ENCODE measurements around the gene SMAD4. TPM values are rescaled to one million over a fixed set of nuclear protein-coding genes. Genes with fewer than 3 reads are reported as not detected.

SMAD4 gene
- total RNA-seq, 2 donors from 2014 or later: 132 to 133 TPM

GRCh38 chr18:51064256-51064655 is 34.2 kb downstream of the SMAD4 start:
- Mint-ChIP-seq H3K4me1 (no peaks in the 10 kb centered on the region), H3K27me3 (ENCODE audit: insufficient read depth) (no peaks in the 10 kb centered on the region), H3K27ac (no peak overlapping the region), H3K4me3 (no peak overlapping the region), H3K9me3 (no peaks in the 10 kb centered on the region), H3K36me3 (ENCODE audit: low read depth) (peaks cover 44% of the 10 kb centered on the region)
- no peak for TF ChIP-seq CTCF (conservative IDR thresholded peaks at IDR 0.05)
- H3K36me3 ChIP-seq (ENCODE audit: control insufficient read depth, insufficient read depth, low read length): peaks cover 77% of the 10 kb centered on the region
- H3K9me3 ChIP-seq (ENCODE audit: control insufficient read depth, low read length): no peaks in the 10 kb centered on the region
- H3K4me1 ChIP-seq (ENCODE audit: control insufficient read depth, insufficient read depth, low read length): no peaks in the 10 kb centered on the region
- no peak overlapping the region for H3K27ac ChIP-seq (ENCODE audit: low read depth, low read length)
- no peak for DNase-seq
- H3K4me3 ChIP-seq (ENCODE audit: low read length): no peak overlapping the region
- no peaks in the 10 kb centered on the region for H3K27me3 ChIP-seq (ENCODE audit: control insufficient read depth, insufficient read depth, low read length, poor library complexity, severe bottlenecking)
- H3K9ac ChIP-seq (ENCODE audit: extremely low read depth, low read length, poor library complexity, severe bottlenecking): no peak overlapping the region

- Histone ChIP-seq H3K4me1 (ENCODE audit: control insufficient read depth, insufficient read depth, low read length) (no peaks in the 10 kb centered on the region), H3K27me3 (ENCODE audit: control insufficient read depth, insufficient read depth, low read length, poor library complexity, severe bottlenecking) (no peaks in the 10 kb centered on the region), H3K9me3 (ENCODE audit: control insufficient read depth, low read length) (no peaks in the 10 kb centered on the region), H3K36me3 (ENCODE audit: control insufficient read depth, insufficient read depth, low read length) (peaks cover 77% of the 10 kb centered on the region), H3K4me3 (ENCODE audit: low read length) (no peak overlapping the region), H3K27ac (ENCODE audit: low read depth, low read length) (no peak overlapping the region), H3K9ac (ENCODE audit: extremely low read depth, low read length, poor library complexity, severe bottlenecking) (no peak overlapping the region)
- Mint-ChIP-seq H3K9me3 (no peaks in the 10 kb centered on the region), H3K4me3 (no peak overlapping the region), H3K36me3 (ENCODE audit: low read depth) (peaks cover 49% of the 10 kb centered on the region), H3K4me1 (no peaks in the 10 kb centered on the region), H3K27me3 (ENCODE audit: insufficient read depth) (no peaks in the 10 kb centered on the region), H3K27ac (no peak overlapping the region)
- no peak for DNase-seq
- no peak for TF ChIP-seq CTCF (conservative IDR thresholded peaks at IDR 0.05)
- 100% methylated on average over 1 to 3 of the region's 4 CpGs for WGBS, 2 experiments (ENCODE audit: insufficient coverage in 1 of 2, insufficient read length in 1 of 2)
These were observed 36.3 kb downstream of the SMAD4 start for GRCh38 chr18:51066273-51066672.

- Mint-ChIP-seq H3K36me3 (ENCODE audit: low read depth) (peaks cover 55% of the 10 kb centered on the region), H3K4me3 (no peak overlapping the region), H3K9me3 (no peaks in the 10 kb centered on the region), H3K27ac (no peak overlapping the region), H3K4me1 (no peaks in the 10 kb centered on the region), H3K27me3 (ENCODE audit: insufficient read depth) (no peaks in the 10 kb centered on the region)
- no peak overlapping the region for H3K9ac ChIP-seq (ENCODE audit: extremely low read depth, low read length, poor library complexity, severe bottlenecking)
- H3K4me3 ChIP-seq (ENCODE audit: low read length): no peak overlapping the region
- WGBS, 2 experiments (ENCODE audit: insufficient coverage in 1 of 2, insufficient read length in 1 of 2): 82 to 98% methylated on average over 2 to 4 of the region's 4 CpGs
- no peaks in the 10 kb centered on the region for H3K4me1 ChIP-seq (ENCODE audit: control insufficient read depth, insufficient read depth, low read length)
- no peaks in the 10 kb centered on the region for H3K27me3 ChIP-seq (ENCODE audit: control insufficient read depth, insufficient read depth, low read length, poor library complexity, severe bottlenecking)
- DNase-seq: no peak
- H3K27ac ChIP-seq (ENCODE audit: low read depth, low read length): no peak overlapping the region
- TF ChIP-seq CTCF (conservative IDR thresholded peaks at IDR 0.05): no peak
- H3K9me3 ChIP-seq (ENCODE audit: control insufficient read depth, low read length): no peaks in the 10 kb centered on the region
- H3K36me3 ChIP-seq (ENCODE audit: control insufficient read depth, insufficient read depth, low read length): peaks cover 86% of the 10 kb centered on the region
These were observed 38.1 kb downstream of the SMAD4 start for GRCh38 chr18:51068105-51068504.
